ENCODE data around the gene KCNK17.
A peak's percentile ranks its signal among the peaks of the same experiment; 100 is the strongest.

The KCNK17 gene

DNA sequence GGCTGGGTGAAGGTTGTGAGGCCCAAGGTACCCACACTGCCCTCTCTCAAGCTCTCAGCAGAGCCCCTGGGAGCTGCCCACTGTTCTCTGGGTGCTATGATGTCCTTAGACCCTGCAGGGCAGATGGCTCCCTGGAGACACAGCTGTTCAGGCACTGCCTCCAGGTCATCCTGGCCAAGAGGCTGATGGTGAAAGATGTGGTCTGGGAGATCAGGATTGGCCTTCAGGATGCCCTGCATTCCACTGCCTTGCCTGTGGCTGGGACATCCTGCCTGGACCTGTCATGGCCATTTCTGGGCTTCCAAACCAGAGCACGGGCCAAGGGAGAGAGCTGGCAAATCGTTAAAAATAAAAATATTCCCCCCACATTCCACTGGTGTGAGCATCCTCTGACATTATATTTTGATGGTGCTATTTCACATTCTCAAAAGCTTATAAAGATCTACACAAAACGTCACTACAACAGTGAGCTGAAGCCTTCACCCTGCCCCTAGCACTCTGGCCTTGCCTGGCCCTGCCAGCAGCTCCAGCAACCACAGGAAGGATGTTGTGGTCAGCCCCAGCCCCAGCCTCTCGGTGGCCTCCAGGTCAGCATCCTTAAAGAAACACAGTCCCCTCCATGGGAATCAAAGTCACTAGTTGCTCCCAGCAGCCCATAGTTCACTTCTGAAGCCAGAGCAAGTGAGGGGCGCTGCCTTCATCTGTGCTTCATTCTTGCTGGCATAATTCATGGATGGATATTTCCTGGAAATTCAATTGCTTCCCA, 21.7 kb upstream of the KCNK17 start:
- DNase-seq (ENCODE audit: low read depth): peak; percentile 13

DNA sequence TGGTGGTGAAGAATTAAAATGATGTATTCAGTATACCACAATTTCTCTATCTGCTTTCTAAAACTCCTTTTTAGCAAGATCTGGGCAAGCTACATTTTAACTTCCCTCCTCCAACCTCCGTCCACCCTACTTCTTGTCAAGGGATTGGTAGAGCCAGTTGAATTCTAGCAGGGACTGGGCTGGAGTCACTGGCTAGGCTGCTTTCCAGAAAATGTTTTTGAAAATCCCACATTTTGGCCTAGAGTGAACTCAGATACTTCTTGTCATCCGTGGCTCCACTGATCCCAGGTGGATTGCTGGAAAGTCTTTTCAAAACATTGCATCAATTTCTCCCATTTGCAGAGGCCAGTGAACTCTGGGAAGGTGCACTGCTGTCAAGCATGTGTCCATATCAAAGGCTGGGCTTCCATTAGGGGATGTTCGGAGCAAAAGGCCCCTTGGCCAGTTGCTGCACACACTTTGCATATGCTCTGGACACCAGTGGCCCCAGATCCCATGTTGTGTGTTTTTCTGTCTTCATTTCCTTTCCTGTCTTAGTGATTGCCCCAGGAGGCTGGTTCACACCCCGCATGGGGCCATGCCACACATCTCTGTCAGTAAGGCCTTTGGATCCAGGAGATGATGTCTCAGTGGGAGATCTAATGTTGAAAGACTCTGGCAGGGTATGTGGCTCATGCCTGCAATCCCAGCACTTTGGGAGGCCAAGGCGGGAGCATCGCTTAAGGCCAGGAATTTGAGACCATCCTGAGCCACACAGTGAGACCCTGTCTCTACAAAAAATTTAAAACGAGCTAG, 19.6 kb upstream of the KCNK17 start:
- peak; percentile 41 for DNase-seq (ENCODE audit: low read depth)

DNA sequence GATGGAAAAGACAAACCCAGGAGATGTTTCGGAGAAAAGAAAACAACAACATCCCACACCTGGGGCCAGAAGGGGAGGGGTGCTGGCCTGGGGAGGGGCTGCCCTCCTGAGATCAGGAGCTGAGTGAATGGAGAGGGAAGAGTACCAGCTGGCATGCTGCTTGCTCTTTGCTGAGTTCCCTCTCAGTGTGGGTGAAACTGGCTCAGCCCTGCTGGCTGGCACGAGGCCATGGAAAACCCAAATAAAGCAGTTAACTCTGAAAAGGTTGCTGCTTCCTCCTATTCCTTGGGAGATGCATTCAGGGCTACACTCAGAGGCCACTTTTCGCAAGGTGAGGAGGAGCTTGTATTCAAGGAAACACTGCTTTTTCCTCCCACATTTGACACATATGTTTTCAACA, 16.3 kb upstream of the KCNK17 start:
- no peak for DNase-seq (ENCODE audit: low read depth)

DNA sequence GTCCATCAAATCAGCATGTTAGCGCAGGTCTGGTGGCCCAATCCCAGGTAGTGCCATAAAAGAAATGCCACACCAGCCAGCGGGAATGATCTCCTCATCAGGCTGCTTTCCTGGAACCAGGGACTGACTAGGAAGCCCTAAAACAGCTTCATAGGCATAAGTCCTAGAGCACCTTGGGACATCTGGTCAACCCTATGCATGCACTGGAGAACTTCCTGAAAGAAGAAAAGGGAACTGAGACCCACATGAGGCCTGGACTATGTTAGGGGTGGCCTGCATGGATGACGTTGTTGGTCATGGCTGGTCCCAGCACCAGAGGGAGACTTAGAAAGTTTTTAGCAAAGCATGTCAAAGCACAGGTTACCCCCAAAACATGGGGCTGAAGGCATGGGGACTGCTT, 15.8 kb upstream of the KCNK17 start:
- no peak for DNase-seq (ENCODE audit: low read depth)

DNA sequence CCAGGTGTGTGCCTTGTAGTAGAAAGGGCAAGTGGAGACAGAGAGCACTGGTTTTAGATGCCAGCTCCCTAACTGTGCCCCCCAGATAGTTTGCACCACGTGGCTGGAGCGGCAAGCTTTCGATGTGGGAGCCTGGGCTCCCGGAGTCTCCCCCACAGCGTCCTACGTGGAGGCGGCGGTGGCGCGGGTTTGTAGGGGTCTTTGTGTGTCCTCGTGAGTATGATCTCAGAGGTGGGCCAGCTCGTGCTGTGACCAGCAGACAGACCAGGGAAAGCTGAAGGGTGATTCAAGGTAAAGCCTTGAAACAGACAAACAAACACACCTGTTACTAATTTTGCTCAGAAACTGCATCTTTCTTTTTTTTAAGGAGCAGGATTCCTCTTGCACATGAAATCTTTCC, 13.8 kb upstream of the KCNK17 start:
- no peak for DNase-seq (ENCODE audit: low read depth)

DNA sequence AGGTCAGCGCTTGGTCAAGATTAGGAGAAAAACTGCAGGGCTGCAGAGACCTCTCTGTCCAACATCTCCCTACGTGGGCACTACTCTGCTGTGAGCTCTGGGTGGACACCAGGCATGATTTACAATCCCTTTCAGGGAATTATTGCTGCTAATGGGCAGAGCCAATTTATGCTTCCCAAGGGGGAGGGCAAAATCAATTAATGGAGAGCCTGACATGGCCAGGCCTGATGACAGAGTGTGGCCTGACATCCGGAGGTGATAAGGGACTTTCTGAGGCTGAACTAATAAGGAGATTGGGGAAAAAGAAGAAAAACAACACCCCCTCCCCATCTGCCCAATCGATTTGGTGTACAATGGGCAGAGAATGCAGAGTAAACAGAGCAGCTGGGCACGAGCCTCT, 13.3 kb upstream of the KCNK17 start:
- no peak for DNase-seq (ENCODE audit: low read depth)

DNA sequence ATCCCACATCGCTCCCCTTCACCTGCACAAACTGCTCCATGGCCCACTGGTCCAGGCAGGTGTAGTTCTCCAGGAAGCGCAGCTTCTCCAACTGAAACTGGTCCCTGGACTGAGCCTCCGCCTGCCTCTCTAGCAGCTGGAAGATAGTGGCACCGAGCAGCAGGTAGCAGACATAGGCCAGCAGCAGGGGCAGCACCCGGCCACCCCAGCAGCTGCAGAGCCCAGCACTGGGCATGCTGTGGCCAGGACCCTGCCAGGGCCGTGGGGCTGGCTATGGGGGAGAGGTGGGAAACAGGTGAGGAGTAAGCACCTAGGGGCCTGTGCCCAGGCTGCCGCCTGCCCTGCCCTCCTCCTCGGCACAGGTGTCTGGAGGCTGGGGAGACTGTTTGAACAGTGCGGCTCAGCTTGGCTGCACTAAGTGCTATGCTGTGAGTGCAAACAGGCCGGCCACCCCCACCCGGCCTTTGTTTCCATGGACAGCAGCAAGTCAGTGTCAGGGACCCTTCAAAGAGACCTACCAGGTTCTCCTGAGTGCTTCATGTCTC, 8.2 kb upstream of the KCNK17 start, which contains the start of gene KCNK16:
TSS of gene KCNK16 (minus strand) at position 397 of the 545 bp plus-strand sequence. CDS start at position 235, 162 bp downstream.
- DNase-seq (ENCODE audit: low read depth): no peak

DNA sequence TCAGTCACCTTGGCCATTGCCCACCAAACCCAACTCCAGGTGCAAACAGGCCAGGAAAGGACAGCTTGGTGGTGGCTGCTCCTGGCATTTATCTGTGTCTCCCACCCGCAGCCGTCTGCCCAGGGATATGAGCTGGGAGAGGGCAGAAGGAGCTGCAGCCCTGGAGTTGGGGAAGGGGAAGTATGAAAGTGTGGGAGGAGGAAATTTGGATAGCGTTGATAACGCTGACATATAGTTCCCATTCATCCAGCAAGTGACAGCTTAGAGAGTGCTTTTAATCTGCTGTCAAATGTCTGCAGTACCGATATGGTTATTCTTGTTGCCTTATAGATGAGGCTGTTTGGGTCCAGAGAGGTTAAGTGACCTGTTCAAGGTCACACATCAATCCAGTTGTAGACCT, 7.5 kb upstream of the KCNK17 start:
- no peak for DNase-seq (ENCODE audit: low read depth)

DNA sequence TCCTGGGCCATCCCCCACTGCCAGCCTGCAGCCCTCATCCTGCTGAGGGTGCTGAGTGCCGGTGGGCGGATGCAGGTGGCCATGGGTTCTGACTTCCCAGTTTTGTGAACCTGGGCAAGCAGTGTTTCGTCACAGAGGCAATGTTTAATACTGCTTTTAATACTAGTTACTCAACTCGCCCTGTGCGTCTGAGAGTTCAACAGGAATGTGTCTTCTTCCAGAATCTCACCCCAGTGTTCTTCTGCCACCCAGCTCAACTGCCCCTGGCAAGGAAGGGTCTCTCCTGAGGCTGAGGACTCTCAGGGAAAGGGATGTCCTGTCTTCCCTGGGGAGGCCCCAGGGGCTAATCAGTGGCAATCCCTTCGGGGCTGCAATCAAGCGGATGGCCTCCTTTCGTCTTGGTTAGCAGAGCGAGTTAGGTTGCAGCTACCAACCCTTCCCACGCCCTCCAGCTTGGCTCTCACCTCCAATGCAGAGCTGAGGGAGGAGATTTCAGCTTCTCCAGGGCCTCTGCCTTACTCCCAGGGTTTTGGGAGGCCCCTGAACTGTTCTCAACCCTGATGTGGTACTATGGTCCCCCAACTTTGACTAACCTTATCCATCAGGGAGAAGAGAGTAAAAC, 6.3 kb upstream of the KCNK17 start:
- no peak for DNase-seq (ENCODE audit: low read depth)

DNA sequence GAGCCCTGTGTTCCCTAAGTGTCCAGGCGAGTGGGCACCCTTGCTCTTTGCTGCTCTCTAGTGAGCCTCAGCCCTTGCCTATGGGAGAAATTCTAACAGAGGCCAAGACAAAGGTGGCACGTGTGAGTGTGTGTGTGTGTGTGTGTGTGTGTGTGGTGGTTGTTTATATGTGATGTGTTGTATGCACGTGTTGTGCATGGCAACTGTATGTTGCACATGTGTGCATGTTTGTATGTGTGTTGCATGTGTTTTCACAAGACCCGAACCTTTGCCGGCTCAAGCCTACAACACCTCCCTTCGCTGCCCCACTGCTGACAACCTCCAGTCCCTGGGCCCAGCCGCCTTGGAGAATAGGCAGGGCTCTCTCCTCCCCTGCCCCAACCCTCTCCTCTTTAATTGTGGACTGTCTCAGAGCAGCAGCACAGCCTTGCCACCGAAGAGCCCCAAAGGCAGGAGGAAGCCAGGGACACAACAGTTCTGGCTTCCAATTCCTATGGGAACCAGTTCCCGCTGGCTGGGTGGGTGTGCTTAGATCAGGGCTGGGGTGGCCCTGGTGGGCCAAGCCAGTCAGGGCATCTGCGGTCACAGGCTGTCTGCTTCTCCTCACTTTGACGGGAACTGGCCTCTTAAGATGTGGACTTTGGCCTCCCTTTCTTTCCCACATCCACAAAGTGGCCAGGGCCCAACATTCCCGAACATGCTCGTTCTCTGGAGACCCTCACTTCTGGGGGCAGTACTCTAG, 5.6 kb upstream of the KCNK17 start:
- DNase-seq (ENCODE audit: low read depth): no peak

DNA sequence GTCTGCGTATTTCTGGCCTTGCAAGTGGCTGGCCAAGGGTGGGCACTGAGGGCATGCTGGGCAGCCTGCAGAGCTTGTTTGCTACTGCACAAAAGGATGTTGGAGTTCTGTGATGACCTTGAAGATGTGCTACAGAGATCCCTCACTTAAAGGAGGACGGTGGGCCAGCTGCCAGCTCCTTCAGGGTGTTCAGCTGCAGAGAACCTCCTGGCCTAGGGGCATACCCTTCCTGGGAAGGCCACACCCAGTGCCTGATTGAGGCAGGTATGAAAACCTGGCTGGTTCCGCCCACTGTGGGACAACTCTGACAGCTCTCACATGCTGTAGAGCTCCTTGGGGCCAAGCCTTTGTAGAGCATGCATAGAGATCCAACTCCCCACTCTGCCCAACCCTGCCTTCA, 3.0 kb upstream of the KCNK17 start:
- DNase-seq (ENCODE audit: low read depth): no peak

DNA sequence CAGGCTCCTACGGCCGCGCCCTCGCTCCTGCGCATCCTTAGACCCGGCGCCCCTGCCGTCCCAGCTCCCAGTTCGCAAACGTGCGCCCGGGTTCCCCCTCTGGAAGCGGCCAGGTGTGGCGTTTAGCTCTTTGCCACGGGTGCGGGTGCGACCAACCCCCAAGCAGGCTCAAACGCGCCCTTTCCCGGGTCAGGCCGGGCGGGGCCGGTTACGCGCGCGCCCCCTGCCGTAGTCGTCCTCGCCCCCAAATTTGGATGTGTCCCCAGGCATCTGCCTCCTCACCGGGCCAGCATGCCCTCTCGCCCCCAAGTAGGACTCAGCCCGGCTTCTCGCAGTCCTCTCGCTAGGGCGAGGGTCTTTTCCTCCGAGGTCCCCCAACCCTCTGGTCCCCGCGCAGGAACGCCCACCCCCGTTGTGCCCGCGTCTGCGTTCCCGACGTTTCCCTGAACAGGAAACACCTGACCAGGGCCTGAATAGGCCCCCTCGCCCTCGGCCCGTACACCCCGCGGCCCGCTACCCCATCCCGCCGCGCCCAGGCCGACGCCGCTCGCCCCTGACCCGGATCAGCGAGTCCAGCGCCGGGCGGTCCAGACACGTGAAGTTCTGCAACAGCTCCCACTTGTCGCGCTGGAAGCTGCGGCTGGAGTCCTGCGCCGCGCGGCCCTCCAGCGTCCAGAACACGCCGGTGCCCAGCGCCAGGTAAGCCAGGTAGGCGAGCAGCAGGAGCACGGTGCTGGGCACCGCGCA, 520 bp downstream of the KCNK17 start:
- no peak for DNase-seq (ENCODE audit: low read depth)

DNA sequence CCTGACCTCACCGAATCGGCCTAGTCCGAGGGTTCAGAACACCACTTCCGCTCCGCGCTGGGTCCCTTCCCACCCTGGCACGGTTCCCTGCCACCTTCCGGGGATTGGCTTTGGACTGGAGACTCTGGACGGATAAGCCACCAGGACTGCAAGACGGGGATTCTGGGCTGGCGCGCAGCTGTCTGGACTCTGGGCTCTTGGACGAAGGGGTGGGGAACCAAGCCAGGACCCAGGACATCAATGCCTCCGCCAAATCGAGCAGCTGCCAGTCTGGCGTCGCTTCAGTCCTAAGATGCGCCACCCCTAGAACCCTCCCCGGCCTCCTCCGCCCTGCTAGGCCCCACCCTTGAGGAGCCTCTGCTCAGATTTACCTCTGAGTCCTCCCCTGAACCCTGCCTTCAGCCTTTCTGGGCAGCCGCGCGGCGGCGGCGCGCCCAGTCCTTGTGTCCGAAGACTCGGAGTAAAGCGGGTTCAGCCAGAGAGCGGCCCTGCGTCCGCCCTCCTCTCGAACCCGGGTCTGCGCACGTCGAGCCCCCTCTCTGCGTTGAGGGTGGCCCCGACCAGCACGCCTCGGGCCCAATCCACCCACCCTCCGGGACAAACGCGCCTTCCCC, 1.2 kb downstream of the KCNK17 start:
- no peak for DNase-seq (ENCODE audit: low read depth)

DNA sequence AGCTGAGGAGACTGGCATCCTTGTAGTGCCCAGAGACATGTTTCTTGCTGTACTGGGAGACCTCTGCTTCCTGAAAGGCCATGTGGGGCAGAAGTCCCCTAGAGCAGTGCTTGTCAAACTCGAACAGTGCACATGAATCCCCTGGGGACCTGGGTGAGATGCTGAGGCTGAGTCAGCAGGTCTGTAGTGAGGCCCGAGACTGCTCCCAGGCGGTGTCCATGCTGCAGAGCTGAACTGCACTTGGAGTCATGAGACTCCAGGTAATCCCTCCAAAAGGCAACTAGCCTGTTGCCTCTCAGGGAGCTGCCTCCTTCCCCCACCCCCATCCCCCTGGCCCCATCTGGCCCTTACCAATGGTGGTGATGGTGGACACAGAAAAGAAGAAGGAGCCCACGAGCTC, 3.7 kb downstream of the KCNK17 start:
- no peak for DNase-seq (ENCODE audit: low read depth)

DNA sequence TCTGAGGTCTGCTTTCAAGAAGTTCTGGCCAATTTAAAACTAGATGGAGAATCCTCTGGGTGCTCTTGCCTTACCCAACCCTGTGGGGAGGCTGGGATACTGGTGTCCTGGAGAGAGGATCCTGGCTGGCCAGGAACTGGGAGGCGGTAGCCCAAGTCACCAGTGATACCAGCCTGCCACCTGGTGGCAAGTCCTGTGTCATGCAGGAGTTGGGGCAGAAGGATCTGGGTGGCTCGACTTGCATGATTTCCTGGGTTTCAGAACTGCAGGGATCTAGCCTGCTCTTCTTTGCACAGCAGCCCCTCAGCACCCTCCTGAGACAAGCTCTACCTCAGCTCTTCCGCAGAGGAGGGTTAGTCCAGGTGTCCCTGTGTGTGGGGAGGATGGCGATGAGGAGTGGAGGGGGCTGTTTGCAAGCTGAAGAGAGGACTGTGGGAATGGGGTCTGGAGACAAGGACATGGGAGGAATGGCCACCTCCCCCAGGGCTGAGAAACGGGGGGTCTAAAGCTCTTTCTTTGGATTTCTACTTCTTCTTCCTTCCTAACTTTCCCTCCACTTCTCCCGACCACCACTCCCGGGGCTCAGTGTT, 4.2 kb downstream of the KCNK17 start:
- DNase-seq (ENCODE audit: low read depth): peak; percentile 48

DNA sequence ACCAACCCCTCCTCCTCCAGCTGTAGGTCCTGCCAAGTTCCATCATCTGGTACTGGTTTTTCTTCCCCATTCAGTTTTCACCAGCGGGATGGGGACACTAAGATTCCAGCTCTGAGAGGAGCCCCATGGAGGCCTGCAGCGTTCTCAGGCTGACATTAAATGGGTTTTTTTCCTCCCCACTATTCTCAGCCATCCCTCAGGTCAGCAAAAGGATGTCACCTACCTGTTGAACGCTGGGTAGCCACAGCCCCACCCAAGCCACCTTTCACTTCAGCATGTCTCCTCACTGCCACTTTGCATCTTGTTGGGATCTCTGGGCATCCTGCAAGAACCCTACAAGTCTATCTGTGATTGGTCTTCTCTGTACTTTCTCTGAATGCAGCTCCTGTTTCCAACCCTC, 6.8 kb downstream of the KCNK17 start:
- no peak for DNase-seq (ENCODE audit: low read depth)

DNA sequence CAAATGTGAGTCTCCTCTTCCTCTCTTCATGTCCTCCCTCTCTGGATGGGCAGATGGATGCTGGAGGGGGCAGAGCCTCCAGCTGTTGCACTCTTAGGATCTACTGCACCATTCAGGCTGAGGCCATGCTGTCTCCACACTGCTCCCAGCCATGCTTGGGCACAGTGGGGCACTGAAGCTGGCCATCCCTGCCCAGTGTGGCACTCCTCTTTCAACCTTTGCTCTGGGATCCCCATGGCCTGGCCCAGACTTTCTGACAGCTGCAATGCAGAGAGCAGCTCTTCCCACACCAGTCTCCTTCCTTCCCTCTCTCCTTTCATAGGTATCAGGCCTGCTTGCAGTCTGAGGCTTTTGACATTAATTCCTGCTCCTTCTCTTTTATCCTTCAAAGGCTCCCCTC, 9.3 kb downstream of the KCNK17 start:
- no peak for DNase-seq (ENCODE audit: low read depth)

DNA sequence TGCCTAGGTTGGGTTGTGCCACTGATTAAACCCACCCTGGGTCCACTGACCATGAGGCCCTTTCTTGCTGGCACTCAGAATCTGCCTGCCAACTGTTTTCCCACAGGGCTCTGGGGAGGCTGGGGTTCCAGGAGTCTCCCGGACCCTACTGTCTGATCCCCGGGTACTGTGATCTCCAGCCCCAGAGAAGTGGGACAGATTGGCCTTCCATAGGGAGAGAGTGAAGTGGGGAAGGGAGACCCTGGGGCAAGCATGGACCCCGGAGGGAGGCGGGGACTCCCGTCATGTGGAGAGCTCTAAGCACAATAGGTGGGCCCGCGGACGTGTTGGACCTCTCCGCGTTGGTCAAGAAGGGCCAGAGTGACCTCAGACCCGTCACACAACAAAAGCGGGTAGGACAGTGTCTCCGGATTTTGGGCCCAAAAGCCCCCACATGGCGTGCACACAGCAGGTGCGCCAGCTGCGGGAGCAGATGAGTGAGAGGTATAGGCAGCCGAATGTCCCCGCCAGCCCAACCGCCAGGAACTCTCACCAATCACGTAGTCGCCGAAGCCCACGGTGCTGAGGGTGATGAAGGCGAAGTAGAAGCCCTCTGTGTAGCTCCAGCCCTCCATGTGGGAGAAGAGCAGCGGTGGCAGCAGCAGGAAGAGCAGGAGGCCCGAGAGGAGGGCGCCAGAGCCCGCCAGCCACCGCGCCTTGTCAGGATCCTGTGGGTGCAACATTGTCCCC, 10.6 kb downstream of the KCNK17 start:
- DNase-seq (ENCODE audit: low read depth): no peak

DNA sequence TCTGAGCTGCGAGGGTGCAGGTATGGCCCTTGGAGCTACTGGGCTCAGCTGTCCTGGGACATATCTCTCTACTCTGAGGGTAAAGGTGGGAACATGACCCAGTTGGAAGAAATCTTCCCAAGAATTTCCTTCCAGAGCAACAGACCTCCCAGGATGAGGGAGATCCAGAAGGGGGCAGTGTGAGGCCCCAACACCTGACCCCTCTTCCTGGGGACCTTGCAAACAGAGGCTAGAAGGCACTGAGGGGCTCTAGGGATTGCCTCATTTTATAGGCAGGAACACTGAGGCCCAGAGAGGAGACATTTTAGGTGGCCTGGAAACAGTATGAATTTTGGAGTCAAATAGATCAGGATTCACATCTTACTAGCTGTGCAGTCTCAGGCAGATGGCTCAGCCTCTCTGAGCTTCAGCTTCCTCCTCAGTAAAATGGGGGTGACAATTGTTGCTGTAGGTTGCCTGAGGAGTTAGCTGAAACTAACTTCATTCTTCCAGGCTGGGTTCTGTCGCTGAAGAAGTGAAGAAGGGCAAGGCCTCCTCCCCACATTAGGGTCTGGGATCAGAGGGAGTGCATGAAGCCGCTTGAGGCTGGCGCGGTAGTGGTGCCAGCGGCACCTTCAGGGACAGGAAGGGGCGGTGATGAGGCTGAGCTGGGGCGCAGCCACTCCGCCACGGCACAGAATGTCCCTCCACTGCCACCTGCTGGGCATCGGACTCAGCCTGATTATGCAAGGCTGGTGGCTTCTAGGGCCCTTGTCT, 11.4 kb downstream of the KCNK17 start:
- peak; percentile 34 for DNase-seq (ENCODE audit: low read depth)

All from stromal cell of bone marrow (primary cell).